ENCODE results near the gene PNLIPRP2.

The PNLIPRP2 gene

GRCh38 chr10:116671274-116671926 lies 50.6 kb downstream of the PNLIPRP2 start:
- TF ChIP-seq POLR2A (IDR thresholded peaks at IDR 0.05; ENCODE audit: low read depth, low read length): no peak
- DNase-seq (ENCODE audit: insufficient read length, low spot score): no peak
- no peak for FAIRE-seq

- no peak for FAIRE-seq
- no peak for TF ChIP-seq POLR2A (IDR thresholded peaks at IDR 0.05; ENCODE audit: low read depth, low read length)
Observed at GRCh38 chr10:116672891-116673290, 52.1 kb downstream of the PNLIPRP2 start.

GRCh38 chr10:116673866-116674265 lies 53.1 kb downstream of the PNLIPRP2 start:
- no peak for TF ChIP-seq POLR2A (IDR thresholded peaks at IDR 0.05; ENCODE audit: low read depth, low read length)
- FAIRE-seq (no peak), DNase-seq (ENCODE audit: insufficient read length, low spot score) (no peak)

More at GRCh38 chr10:116672891-116673290, 52.1 kb downstream of the PNLIPRP2 start:
- DNase-seq (ENCODE audit: insufficient read length, low spot score): no peak

GRCh38 chr10:116674901-116675423 lies 54.2 kb downstream of the PNLIPRP2 start:
- no peak for TF ChIP-seq POLR2A (IDR thresholded peaks at IDR 0.05; ENCODE audit: low read depth, low read length)
- DNase-seq (ENCODE audit: insufficient read length, low spot score) (no peak), FAIRE-seq (no peak)

GRCh38 chr10:116676118-116676517 lies 55.4 kb downstream of the PNLIPRP2 start:
- FAIRE-seq: no peak
- no peak for DNase-seq (ENCODE audit: insufficient read length, low spot score)
- TF ChIP-seq POLR2A (IDR thresholded peaks at IDR 0.05; ENCODE audit: low read depth, low read length): no peak

- FAIRE-seq (no peak), DNase-seq (ENCODE audit: insufficient read length, low spot score) (no peak)
- no peak for TF ChIP-seq POLR2A (IDR thresholded peaks at IDR 0.05; ENCODE audit: low read depth, low read length)
Observed at GRCh38 chr10:116676633-116677032, 55.9 kb downstream of the PNLIPRP2 start.

- TF ChIP-seq POLR2A (IDR thresholded peaks at IDR 0.05; ENCODE audit: low read depth, low read length): no peak
- FAIRE-seq: no peak
Observed at GRCh38 chr10:116679351-116679750, 58.6 kb downstream of the PNLIPRP2 start.

GRCh38 chr10:116683166-116683565 lies 62.4 kb downstream of the PNLIPRP2 start:
- TF ChIP-seq POLR2A (IDR thresholded peaks at IDR 0.05; ENCODE audit: low read depth, low read length): no peak
- DNase-seq (ENCODE audit: insufficient read length, low spot score) (no peak), FAIRE-seq (no peak)

More at GRCh38 chr10:116679351-116679750, 58.6 kb downstream of the PNLIPRP2 start:
- no peak for DNase-seq (ENCODE audit: insufficient read length, low spot score)

- no peak for DNase-seq (ENCODE audit: insufficient read length, low spot score)
- no peak for FAIRE-seq
- no peak for TF ChIP-seq POLR2A (IDR thresholded peaks at IDR 0.05; ENCODE audit: low read depth, low read length)
Observed at GRCh38 chr10:116683821-116684220, 63.1 kb downstream of the PNLIPRP2 start.

GRCh38 chr10:116684781-116685180 lies 64.0 kb downstream of the PNLIPRP2 start:
- FAIRE-seq: no peak
- no peak for DNase-seq (ENCODE audit: insufficient read length, low spot score)
- no peak for TF ChIP-seq POLR2A (IDR thresholded peaks at IDR 0.05; ENCODE audit: low read depth, low read length)

GRCh38 chr10:116685807-116686206 lies 65.1 kb downstream of the PNLIPRP2 start:
- FAIRE-seq: no peak
- DNase-seq (ENCODE audit: insufficient read length, low spot score): no peak
- no peak for TF ChIP-seq POLR2A (IDR thresholded peaks at IDR 0.05; ENCODE audit: low read depth, low read length)

- DNase-seq (ENCODE audit: insufficient read length, low spot score) (no peak), FAIRE-seq (no peak)
- TF ChIP-seq POLR2A (IDR thresholded peaks at IDR 0.05; ENCODE audit: low read depth, low read length): no peak
Observed at GRCh38 chr10:116686632-116687031, 65.9 kb downstream of the PNLIPRP2 start.

GRCh38 chr10:116687633-116688032 lies 66.9 kb downstream of the PNLIPRP2 start:
- FAIRE-seq (no peak), DNase-seq (ENCODE audit: insufficient read length, low spot score) (no peak)
- TF ChIP-seq POLR2A (IDR thresholded peaks at IDR 0.05; ENCODE audit: low read depth, low read length): no peak

GRCh38 chr10:116688241-116688711 lies 67.5 kb downstream of the PNLIPRP2 start:
- DNase-seq (ENCODE audit: insufficient read length, low spot score): peak; percentile 44
- FAIRE-seq: no peak

More at GRCh38 chr10:116688241-116688711, 67.5 kb downstream of the PNLIPRP2 start:
- no peak for TF ChIP-seq POLR2A (IDR thresholded peaks at IDR 0.05; ENCODE audit: low read depth, low read length)

Data from H54 (cell line).